Measurements from ENCODE around the gene STX16.

The STX16 gene

GRCh38 chr20:58655328-58656107 is 4.4 kb downstream of the STX16 start:
- DNase-seq, result no peak

- no peak for DNase-seq
Measured at GRCh38 chr20:58656831-58657230, 5.7 kb downstream of the STX16 start.

GRCh38 chr20:58657262-58657661 is 6.2 kb downstream of the STX16 start:
- no peak for DNase-seq

- DNase-seq, result no peak
Measured at GRCh38 chr20:58657986-58658385, 6.9 kb downstream of the STX16 start.

- DNase-seq, result no peak
Measured at GRCh38 chr20:58658760-58659159, 7.7 kb downstream of the STX16 start.

- DNase-seq, result no peak
Measured at GRCh38 chr20:58659841-58660240, 8.8 kb downstream of the STX16 start.

GRCh38 chr20:58660855-58661597 is 9.9 kb downstream of the STX16 start:
- DNase-seq, result no peak

GRCh38 chr20:58661598-58662473 is 10.8 kb downstream of the STX16 start:
- no peak for DNase-seq

GRCh38 chr20:58664331-58664730 is 13.2 kb downstream of the STX16 start:
- DNase-seq, result no peak

GRCh38 chr20:58664883-58665282 is 13.8 kb downstream of the STX16 start:
- no peak for DNase-seq

GRCh38 chr20:58665606-58666005 is 14.5 kb downstream of the STX16 start:
- DNase-seq, result no peak

GRCh38 chr20:58666702-58667101 is 15.6 kb downstream of the STX16 start:
- DNase-seq, result no peak

GRCh38 chr20:58667975-58668374 is 16.9 kb downstream of the STX16 start:
- no peak for DNase-seq

GRCh38 chr20:58668901-58669286 is 17.8 kb downstream of the STX16 start:
- DNase-seq, result no peak

GRCh38 chr20:58669287-58670006 is 18.4 kb downstream of the STX16 start:
- DNase-seq, result no peak

GRCh38 chr20:58670102-58670501 is 19.0 kb downstream of the STX16 start:
- DNase-seq, result no peak

- no peak for DNase-seq
Measured at GRCh38 chr20:58670659-58671058, 19.6 kb downstream of the STX16 start.

GRCh38 chr20:58673119-58673518 is 22.0 kb downstream of the STX16 start:
- no peak for DNase-seq

- no peak for DNase-seq
Measured at GRCh38 chr20:58675146-58675584, 24.1 kb downstream of the STX16 start.

GRCh38 chr20:58675641-58676040 is 24.6 kb downstream of the STX16 start:
- DNase-seq, result no peak

GRCh38 chr20:58676161-58676560 is 25.1 kb downstream of the STX16 start:
- DNase-seq, result no peak

GRCh38 chr20:58677079-58677604 is 26.1 kb downstream of the STX16 start:
- DNase-seq, result no peak
